Liver (tissue), 9 donors: Measurements from ENCODE around the gene ATP5MK. TPM values are rescaled to one million over a fixed set of nuclear protein-coding genes. Genes with fewer than 3 reads are reported as not detected.

ENCODE experiments used
- DNase-seq: peaks from one replicate; pipeline ENCODE4 v3.0.0-alpha.2; 2017; ENCODE audit warnings: low spot score
- H3K27ac ChIP-seq, 2 donors: one replicate each; pipeline ENCODE4 v1.7.0; 2013; ENCODE audit warnings: inconsistent platforms in 2 of 2, low read length in 2 of 2, control low read depth in 1 of 2, low read depth in 1 of 2, mild to moderate bottlenecking in 1 of 2
- H3K27me3 ChIP-seq, 4 donors: one replicate each; pipeline versions ENCODE4 v1.6.1 to v1.7.0; 2013; ENCODE audit warnings: low read length in 3 of 4, inconsistent platforms in 1 of 4, mild to moderate bottlenecking in 1 of 4, moderate library complexity in 1 of 4; ENCODE audit not compliant: control insufficient read depth in 4 of 4, insufficient read depth in 4 of 4
- H3K36me3 ChIP-seq, 4 donors: one replicate each; pipeline versions ENCODE4 v1.6.1 to v1.7.0; 2013; ENCODE audit warnings: low read length in 3 of 4, mild to moderate bottlenecking in 3 of 4, low read depth in 1 of 4, moderate library complexity in 1 of 4; ENCODE audit not compliant: control insufficient read depth in 4 of 4, insufficient read depth in 3 of 4
- H3K4me1 ChIP-seq, 4 donors: one replicate each; pipeline versions ENCODE4 v1.6.1 to v1.7.0; 2013; ENCODE audit warnings: low read length in 3 of 4, mild to moderate bottlenecking in 3 of 4, moderate library complexity in 1 of 4; ENCODE audit not compliant: control insufficient read depth in 4 of 4, insufficient read depth in 4 of 4
- H3K4me3 ChIP-seq, 3 donors: one replicate each; pipeline versions ENCODE4 v1.6.1 to v1.7.0; 2013; ENCODE audit warnings: low read length in 3 of 3, control low read depth in 1 of 3, low read depth in 1 of 3, mild to moderate bottlenecking in 1 of 3
- H3K9ac ChIP-seq, 2 donors: one replicate each; pipeline ENCODE4 v1.7.0; 2013; ENCODE audit warnings: low read length in 2 of 2, mild to moderate bottlenecking in 2 of 2, moderate library complexity in 2 of 2, control low read depth in 1 of 2, low read depth in 1 of 2
- H3K9me3 ChIP-seq, 4 donors: one replicate each; pipeline versions ENCODE4 v1.6.1 to v1.7.0; 2013; ENCODE audit warnings: low read length in 3 of 4; ENCODE audit not compliant: control insufficient read depth in 4 of 4
- EGR1 ChIP-seq, 2 donors: IDR thresholded peaks; 2 replicates each; pipeline ENCODE4 v1.6.1; 2016 to 2018; ENCODE audit warnings: antibody characterized with exemption in 2 of 2, low read depth in 2 of 2
- FOXA1 ChIP-seq: IDR thresholded peaks from 2 replicates; pipeline ENCODE4 v1.6.1; 2016; ENCODE audit warnings: antibody characterized with exemption
- FOXA2 ChIP-seq: IDR thresholded peaks from 2 replicates; pipeline ENCODE4 v1.6.1; 2016; ENCODE audit warnings: antibody characterized with exemption
- GABPA ChIP-seq, 2 donors: IDR thresholded peaks in 1 of 2; conservative IDR thresholded peaks in 1 of 2; 2 replicates each; pipeline ENCODE4 v1.6.1; 2016; ENCODE audit warnings: antibody characterized with exemption in 2 of 2, mild to moderate bottlenecking in 1 of 2, moderate library complexity in 1 of 2
- HNF4A ChIP-seq, 2 donors: conservative IDR thresholded peaks; 2 replicates each; pipeline ENCODE4 v1.6.1; 2016; ENCODE audit warnings: antibody characterized with exemption in 2 of 2, mild to moderate bottlenecking in 2 of 2
- HNF4G ChIP-seq: IDR thresholded peaks from 2 replicates; pipeline ENCODE4 v1.6.1; 2016; ENCODE audit warnings: antibody characterized with exemption
- JUND ChIP-seq, 2 donors: IDR thresholded peaks; 2 replicates each; pipeline ENCODE4 v1.6.1; 2016; ENCODE audit warnings: antibody characterized with exemption in 2 of 2
- NR2F2 ChIP-seq: IDR thresholded peaks from 2 replicates; pipeline ENCODE4 v1.6.1; 2016; ENCODE audit warnings: antibody characterized with exemption
- RAD21 ChIP-seq, 2 donors: IDR thresholded peaks; 2 replicates each; pipeline ENCODE4 v1.6.1; 2016; ENCODE audit warnings: antibody characterized with exemption in 2 of 2, mild to moderate bottlenecking in 2 of 2
- RXRA ChIP-seq, 2 donors: IDR thresholded peaks; 2 replicates each; pipeline ENCODE4 v1.6.1; 2017 to 2018; ENCODE audit warnings: antibody characterized with exemption in 2 of 2, mild to moderate bottlenecking in 1 of 2
- SP1 ChIP-seq: IDR thresholded peaks from 2 replicates; pipeline ENCODE4 v1.6.1; 2018; ENCODE audit warnings: antibody characterized with exemption, mild to moderate bottlenecking
- TAF1 ChIP-seq: conservative IDR thresholded peaks from 2 replicates; pipeline ENCODE4 v1.6.1; 2016; ENCODE audit warnings: antibody characterized with exemption, mild to moderate bottlenecking
- YY1 ChIP-seq: IDR thresholded peaks from 2 replicates; pipeline ENCODE4 v1.6.1; 2016; ENCODE audit warnings: antibody characterized with exemption, mild to moderate bottlenecking
- WGBS: extraction: QIAGEN DNeasy Blood & Tissue Kit; methylation state at CpG from one replicate; pipeline ENCODE4 v1.1.7; 2013; 5-methylcytosine and 5-hydroxymethylcytosine counted together
- polyA plus RNA-seq, 2 donors: library from polyadenylated mRNA; stranded (reverse) in 1 of 2; unstranded in 1 of 2; fragments of 200-250 nt in 1 of 2; fragments of >200 nt in 1 of 2; fragmentation: Nextera tagmentation in 1 of 2; extraction: Ambion mirVana in 1 of 2; gene quantifications; one replicate each; pipeline versions ENCODE4 v1.2.1 to v1.2.3, GENCODE V29; 2013 to 2015
- total RNA-seq, 2 donors: library from RNA; depleted of rRNA; stranded (reverse); fragments of >200 nt; gene quantifications; one replicate each; pipeline ENCODE4 v1.2.3, GENCODE V29; 2014
- TF ChIP-seq, protein P1 (sequence below): fragments of 150-350 bp; IDR thresholded peaks from 2 replicates; pipeline ENCODE4 v1.5.1; 2017; ENCODE audit warnings: improper control_type of control experiment, low read depth, low read length; ENCODE audit not compliant: missing input control
- TF ChIP-seq, protein P2 (sequence below): IDR thresholded peaks from 2 replicates; pipeline ENCODE4 v1.6.1; 2016; ENCODE audit warnings: antibody characterized with exemption
- TF ChIP-seq, protein P3 (sequence below): IDR thresholded peaks from 2 replicates; pipeline ENCODE4 v1.6.1; 2016; ENCODE audit warnings: antibody characterized with exemption
- TF ChIP-seq, protein P4 (sequence below): IDR thresholded peaks from 2 replicates; pipeline ENCODE4 v1.6.1; 2016; ENCODE audit warnings: antibody characterized with exemption
- donor health status: healthy.
- donor health status: healthy.
- donor health status: healthy.
- donor health status: healthy.
- donor health status: healthy.

Gene ATP5MK
- total and polyA plus RNA-seq, 4 donors: 74.7 to 632 (median 248) TPM

DNA sequence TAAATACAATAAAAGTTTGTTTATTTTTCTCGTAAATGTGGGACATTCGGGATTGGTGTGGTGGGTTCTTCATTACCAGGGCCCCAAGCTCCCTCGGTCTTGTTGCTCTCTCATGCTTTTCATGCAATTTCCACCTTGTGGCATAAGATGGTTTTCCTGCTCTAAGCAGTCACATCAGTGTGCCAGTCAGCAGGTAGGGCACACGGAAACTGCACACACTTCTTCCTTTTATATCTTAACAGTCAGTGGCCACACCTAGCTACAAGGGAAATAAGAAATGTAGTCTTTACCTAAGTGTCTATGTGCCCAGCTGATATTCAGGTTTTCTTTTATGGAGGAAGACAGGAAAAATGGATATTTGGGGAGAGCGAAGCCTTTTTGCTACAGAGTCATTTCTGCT, 22.0 kb downstream of the ATP5MK start:
- Histone ChIP-seq H3K27me3 (no peaks in the 10 kb centered on the region), H3K4me1 (peaks cover 0 to 3% (median under 1%) of the 10 kb centered on the region in 4 donors), H3K9me3 (no peaks in the 10 kb centered on the region), H3K9ac (no peak overlapping the region), H3K27ac (no peak overlapping the region), H3K36me3 (peaks cover 6 to 24% (median 13%) of the 10 kb centered on the region in 4 donors), H3K4me3 (no peak overlapping the region)
- WGBS: 93% methylated on average over 5 of the region's 5 CpGs
- TF ChIP-seq RAD21 (IDR thresholded peaks at IDR 0.05) (no peak), YY1 (no peak), RXRA (IDR thresholded peaks at IDR 0.05) (no peak)
- no peak for DNase-seq

DNA sequence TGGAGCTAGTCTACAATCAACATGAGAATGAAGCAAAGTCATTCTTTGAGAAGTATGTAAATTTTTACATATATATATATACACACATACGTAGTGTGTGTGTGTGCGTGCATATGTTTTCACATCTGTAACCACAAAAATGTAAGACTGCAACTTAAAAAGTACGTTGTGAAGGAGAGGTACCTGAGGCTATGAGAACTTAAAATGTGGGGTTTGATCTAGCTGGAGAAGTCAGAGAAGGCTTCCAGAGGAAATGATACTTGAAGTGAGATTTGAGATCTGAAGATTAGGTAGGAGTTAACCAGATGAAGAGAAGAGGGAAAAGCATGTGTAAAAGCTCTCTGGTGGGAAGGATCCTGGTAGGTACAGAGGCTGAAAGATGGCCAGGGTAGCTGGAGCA, 22.7 kb downstream of the ATP5MK start:
- Histone ChIP-seq H3K27ac (no peak overlapping the region), H3K9ac (no peak overlapping the region), H3K4me3 (no peak overlapping the region), H3K27me3 (no peaks in the 10 kb centered on the region), H3K9me3 (no peaks in the 10 kb centered on the region), H3K4me1 (peaks cover 2 to 8% (median 6%) of the 10 kb centered on the region in 4 donors), H3K36me3 (peaks cover 4 to 20% (median 11%) of the 10 kb centered on the region in 4 donors)
- TF ChIP-seq YY1 (no peak), HNF4A (conservative IDR thresholded peaks at IDR 0.05) (no peak)
- TF ChIP-seq, protein P1, sequence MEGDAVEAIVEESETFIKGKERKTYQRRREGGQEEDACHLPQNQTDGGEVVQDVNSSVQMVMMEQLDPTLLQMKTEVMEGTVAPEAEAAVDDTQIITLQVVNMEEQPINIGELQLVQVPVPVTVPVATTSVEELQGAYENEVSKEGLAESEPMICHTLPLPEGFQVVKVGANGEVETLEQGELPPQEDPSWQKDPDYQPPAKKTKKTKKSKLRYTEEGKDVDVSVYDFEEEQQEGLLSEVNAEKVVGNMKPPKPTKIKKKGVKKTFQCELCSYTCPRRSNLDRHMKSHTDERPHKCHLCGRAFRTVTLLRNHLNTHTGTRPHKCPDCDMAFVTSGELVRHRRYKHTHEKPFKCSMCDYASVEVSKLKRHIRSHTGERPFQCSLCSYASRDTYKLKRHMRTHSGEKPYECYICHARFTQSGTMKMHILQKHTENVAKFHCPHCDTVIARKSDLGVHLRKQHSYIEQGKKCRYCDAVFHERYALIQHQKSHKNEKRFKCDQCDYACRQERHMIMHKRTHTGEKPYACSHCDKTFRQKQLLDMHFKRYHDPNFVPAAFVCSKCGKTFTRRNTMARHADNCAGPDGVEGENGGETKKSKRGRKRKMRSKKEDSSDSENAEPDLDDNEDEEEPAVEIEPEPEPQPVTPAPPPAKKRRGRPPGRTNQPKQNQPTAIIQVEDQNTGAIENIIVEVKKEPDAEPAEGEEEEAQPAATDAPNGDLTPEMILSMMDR: no peak
- TF ChIP-seq, protein P2, sequence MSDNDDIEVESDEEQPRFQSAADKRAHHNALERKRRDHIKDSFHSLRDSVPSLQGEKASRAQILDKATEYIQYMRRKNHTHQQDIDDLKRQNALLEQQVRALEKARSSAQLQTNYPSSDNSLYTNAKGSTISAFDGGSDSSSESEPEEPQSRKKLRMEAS: no peak
- 93% methylated on average over 3 of the region's 3 CpGs for WGBS
- DNase-seq: no peak

DNA sequence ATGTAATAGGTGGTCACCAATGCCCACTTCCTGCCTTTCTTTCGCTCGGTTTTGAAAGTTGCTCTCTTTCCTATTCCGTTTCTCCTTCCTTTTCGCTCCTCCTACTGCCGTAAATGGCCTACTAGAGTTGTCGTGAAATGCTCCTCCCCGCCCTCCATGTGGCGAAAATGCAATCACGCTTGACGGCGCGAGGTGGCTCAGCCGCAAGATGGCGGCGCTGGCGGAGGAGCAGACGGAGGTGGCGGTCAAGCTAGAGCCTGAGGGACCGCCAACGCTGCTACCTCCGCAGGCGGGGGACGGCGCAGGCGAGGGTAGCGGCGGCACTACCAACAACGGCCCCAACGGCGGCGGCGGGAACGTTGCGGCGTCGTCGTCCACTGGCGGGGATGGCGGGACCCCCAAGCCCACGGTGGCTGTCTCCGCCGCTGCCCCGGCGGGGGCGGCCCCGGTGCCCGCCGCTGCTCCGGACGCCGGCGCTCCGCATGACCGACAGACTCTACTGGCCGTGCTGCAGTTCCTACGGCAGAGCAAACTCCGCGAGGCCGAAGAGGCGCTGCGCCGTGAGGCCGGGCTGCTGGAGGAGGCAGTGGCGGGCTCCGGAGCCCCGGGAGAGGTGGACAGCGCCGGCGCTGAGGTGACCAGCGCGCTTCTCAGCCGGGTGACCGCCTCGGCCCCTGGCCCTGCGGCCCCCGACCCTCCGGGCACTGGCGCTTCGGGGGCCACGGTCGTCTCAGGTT, 28.3 kb downstream of the ATP5MK start, which contains the start of gene TAF5:
TAF5 (plus strand) TSS at position 195 of the 737 bp plus-strand sequence; CDS start at position 209, 14 bp downstream.
- under 1% methylated on average over 81 of the region's 81 CpGs for WGBS
- Histone ChIP-seq H3K27ac (peak within 1 kb of the TSS; percentile 77 to 88), H3K4me3 (peak within 1 kb of the TSS; percentile 91 to 93 (median 92)), H3K9me3 (no peaks in the 10 kb centered on the region), H3K4me1 (peaks cover 4 to 10% (median 6%) of the 10 kb centered on the region in 4 donors), H3K9ac (peak within 1 kb of the TSS; percentile 84 to 88), H3K27me3 (no peaks in the 10 kb centered on the region), H3K36me3 (no peaks in the 10 kb centered on the region)
- DNase-seq: peak; percentile 89
- TF ChIP-seq NR2F2: no peak
- TF ChIP-seq, protein P1: no peak
- no peak for TF ChIP-seq RAD21 (IDR thresholded peaks at IDR 0.05)
- peak in 1 of 2 donors; percentile 46 for TF ChIP-seq EGR1 (IDR thresholded peaks at IDR 0.05; ENCODE audit: low read depth in 2 of 2)
- TF ChIP-seq, protein P3, sequence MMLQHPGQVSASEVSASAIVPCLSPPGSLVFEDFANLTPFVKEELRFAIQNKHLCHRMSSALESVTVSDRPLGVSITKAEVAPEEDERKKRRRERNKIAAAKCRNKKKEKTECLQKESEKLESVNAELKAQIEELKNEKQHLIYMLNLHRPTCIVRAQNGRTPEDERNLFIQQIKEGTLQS: no peak
- TF ChIP-seq SP1: peak; percentile 61
- no peak for TF ChIP-seq HNF4G
- peak; percentile 39 to 89 for TF ChIP-seq GABPA (IDR thresholded peaks at IDR 0.05 in 1 of 2, conservative IDR thresholded peaks at IDR 0.05 in 1 of 2)
- peak in 1 of 2 donors; percentile 19 for TF ChIP-seq RXRA (IDR thresholded peaks at IDR 0.05)
- no peak for TF ChIP-seq FOXA2
- TF ChIP-seq YY1: peak; percentile 99
- TF ChIP-seq, protein P4, sequence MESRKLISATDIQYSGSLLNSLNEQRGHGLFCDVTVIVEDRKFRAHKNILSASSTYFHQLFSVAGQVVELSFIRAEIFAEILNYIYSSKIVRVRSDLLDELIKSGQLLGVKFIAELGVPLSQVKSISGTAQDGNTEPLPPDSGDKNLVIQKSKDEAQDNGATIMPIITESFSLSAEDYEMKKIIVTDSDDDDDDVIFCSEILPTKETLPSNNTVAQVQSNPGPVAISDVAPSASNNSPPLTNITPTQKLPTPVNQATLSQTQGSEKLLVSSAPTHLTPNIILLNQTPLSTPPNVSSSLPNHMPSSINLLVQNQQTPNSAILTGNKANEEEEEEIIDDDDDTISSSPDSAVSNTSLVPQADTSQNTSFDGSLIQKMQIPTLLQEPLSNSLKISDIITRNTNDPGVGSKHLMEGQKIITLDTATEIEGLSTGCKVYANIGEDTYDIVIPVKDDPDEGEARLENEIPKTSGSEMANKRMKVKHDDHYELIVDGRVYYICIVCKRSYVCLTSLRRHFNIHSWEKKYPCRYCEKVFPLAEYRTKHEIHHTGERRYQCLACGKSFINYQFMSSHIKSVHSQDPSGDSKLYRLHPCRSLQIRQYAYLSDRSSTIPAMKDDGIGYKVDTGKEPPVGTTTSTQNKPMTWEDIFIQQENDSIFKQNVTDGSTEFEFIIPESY: peak; percentile 84
- TF ChIP-seq HNF4A (conservative IDR thresholded peaks at IDR 0.05): no peak
- no peak for TF ChIP-seq FOXA1
- TF ChIP-seq TAF1: peak; percentile 97
- no peak for TF ChIP-seq JUND (IDR thresholded peaks at IDR 0.05)
